ENCODE measurements around the gene ODC1.
"Not testable (repeated sequence)": the region's sequence is repeated elsewhere in the genome, so short reads cannot be mapped to it uniquely, and the experiment has no call there.

ODC1 gene

GRCh38 chr2:10477443-10478297, 29.5 kb upstream of the ODC1 start:
- no peak for DNase-seq

- DNase-seq: no peak
These were observed 28.8 kb upstream of the ODC1 start for GRCh38 chr2:10476723-10477442.

GRCh38 chr2:10475811-10476660, 27.9 kb upstream of the ODC1 start:
- no peak for DNase-seq

GRCh38 chr2:10475221-10475722, 27.1 kb upstream of the ODC1 start:
- no peak for DNase-seq

- no peak for DNase-seq
These were observed 25.1 kb upstream of the ODC1 start for GRCh38 chr2:10473121-10473756.

GRCh38 chr2:10471955-10472354, 23.8 kb upstream of the ODC1 start:
- no peak for DNase-seq

- no peak for DNase-seq
These were observed 23.0 kb upstream of the ODC1 start for GRCh38 chr2:10471046-10471571.

- DNase-seq: no peak
These were observed 22.0 kb upstream of the ODC1 start for GRCh38 chr2:10469955-10470608.

- DNase-seq: no peak
These were observed 21.2 kb upstream of the ODC1 start for GRCh38 chr2:10469301-10469700.

GRCh38 chr2:10467401-10467800, 19.3 kb upstream of the ODC1 start:
- no peak for DNase-seq

- DNase-seq: no peak
These were observed 18.7 kb upstream of the ODC1 start for GRCh38 chr2:10466801-10467200.

GRCh38 chr2:10465910-10466309, 17.8 kb upstream of the ODC1 start:
- no peak for DNase-seq

- DNase-seq: no peak
These were observed 14.3 kb upstream of the ODC1 start for GRCh38 chr2:10462178-10463083.

GRCh38 chr2:10460366-10460796, 12.3 kb upstream of the ODC1 start:
- no peak for DNase-seq

GRCh38 chr2:10457846-10458598, 9.9 kb upstream of the ODC1 start:
- no peak for DNase-seq

GRCh38 chr2:10457195-10457594, 9.1 kb upstream of the ODC1 start:
- DNase-seq: not testable (repeated sequence)

GRCh38 chr2:10454505-10454904, 6.4 kb upstream of the ODC1 start:
- DNase-seq: no peak

GRCh38 chr2:10453905-10454298, 5.8 kb upstream of the ODC1 start:
- DNase-seq: no peak

- DNase-seq: no peak
These were observed 5.1 kb upstream of the ODC1 start for GRCh38 chr2:10452956-10453904.
